HL-60 (cell line): ENCODE measurements around the gene PXDC1.

Experiments used
- DNase-seq, 2 experiments: peaks; one replicate each; pipeline ENCODE4 v3.0.0-alpha.2; 2010 to 2020; ENCODE audit warnings: low read depth in 1 of 2, low spot score in 1 of 2
- H3K27ac ChIP-seq: fragments of 250-450 bp; sonication (Bioruptor Pico); replicated peaks from 2 replicates; pipeline ENCODE4 v1.5.1; 2020; ENCODE audit warnings: mild to moderate bottlenecking, moderate library complexity
- H3K27me3 ChIP-seq: fragments of 250-450 bp; sonication (Bioruptor Pico); 2 replicates; pipeline ENCODE4 v1.5.1; 2021; ENCODE audit warnings: mild to moderate bottlenecking, moderate library complexity; ENCODE audit not compliant: insufficient read depth, poor library complexity, severe bottlenecking
- H3K4me3 ChIP-seq: replicated peaks from 2 replicates; pipeline ENCODE4 v1.5.1; 2011; ENCODE audit warnings: mild to moderate bottlenecking, control low read depth, low read length; ENCODE audit not compliant: insufficient read depth
- GABPA ChIP-seq: IDR thresholded peaks from 2 replicates; pipeline ENCODE4 v1.6.1; 2012; ENCODE audit warnings: low read depth
- POLR2AphosphoS5 ChIP-seq: IDR thresholded peaks from 2 replicates; pipeline ENCODE4 v1.6.1; 2012; ENCODE audit warnings: low read depth
- SPI1 ChIP-seq: IDR thresholded peaks from 2 replicates; pipeline ENCODE4 v1.6.1; 2012; ENCODE audit warnings: low read depth, mild to moderate bottlenecking, borderline replicate concordance
- TF ChIP-seq, protein P1 (sequence below): IDR thresholded peaks from 2 replicates; pipeline ENCODE4 v1.6.1; 2012; ENCODE audit warnings: low read depth; ENCODE audit not compliant: insufficient replicate concordance
- TF ChIP-seq, protein P2 (sequence below): IDR thresholded peaks from one replicate; pipeline ENCODE4 v1.5.1; 2011; ENCODE audit warnings: low read length, control low read depth, inconsistent platforms; ENCODE audit not compliant: insufficient read depth

The PXDC1 gene

DNA sequence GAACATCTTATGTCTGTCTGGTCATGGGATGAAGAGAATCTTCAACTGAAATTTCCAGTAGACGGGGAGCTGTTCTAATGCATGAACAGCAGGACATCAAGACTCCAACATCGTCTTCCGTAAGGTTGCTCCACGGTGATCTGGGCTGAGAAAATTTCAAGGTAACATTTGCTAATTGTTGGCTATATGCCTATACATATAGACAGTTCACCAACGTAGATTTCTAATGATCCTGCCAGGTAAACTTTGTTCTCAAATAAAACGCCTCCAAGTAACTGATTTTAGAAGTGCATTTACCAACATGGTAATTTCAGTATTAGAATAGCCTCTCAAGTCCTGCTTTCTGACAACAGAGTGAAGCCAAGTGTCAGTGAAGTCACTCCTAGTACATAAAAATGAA, 11.3 kb upstream of the PXDC1 start:
- TF ChIP-seq, protein P1, sequence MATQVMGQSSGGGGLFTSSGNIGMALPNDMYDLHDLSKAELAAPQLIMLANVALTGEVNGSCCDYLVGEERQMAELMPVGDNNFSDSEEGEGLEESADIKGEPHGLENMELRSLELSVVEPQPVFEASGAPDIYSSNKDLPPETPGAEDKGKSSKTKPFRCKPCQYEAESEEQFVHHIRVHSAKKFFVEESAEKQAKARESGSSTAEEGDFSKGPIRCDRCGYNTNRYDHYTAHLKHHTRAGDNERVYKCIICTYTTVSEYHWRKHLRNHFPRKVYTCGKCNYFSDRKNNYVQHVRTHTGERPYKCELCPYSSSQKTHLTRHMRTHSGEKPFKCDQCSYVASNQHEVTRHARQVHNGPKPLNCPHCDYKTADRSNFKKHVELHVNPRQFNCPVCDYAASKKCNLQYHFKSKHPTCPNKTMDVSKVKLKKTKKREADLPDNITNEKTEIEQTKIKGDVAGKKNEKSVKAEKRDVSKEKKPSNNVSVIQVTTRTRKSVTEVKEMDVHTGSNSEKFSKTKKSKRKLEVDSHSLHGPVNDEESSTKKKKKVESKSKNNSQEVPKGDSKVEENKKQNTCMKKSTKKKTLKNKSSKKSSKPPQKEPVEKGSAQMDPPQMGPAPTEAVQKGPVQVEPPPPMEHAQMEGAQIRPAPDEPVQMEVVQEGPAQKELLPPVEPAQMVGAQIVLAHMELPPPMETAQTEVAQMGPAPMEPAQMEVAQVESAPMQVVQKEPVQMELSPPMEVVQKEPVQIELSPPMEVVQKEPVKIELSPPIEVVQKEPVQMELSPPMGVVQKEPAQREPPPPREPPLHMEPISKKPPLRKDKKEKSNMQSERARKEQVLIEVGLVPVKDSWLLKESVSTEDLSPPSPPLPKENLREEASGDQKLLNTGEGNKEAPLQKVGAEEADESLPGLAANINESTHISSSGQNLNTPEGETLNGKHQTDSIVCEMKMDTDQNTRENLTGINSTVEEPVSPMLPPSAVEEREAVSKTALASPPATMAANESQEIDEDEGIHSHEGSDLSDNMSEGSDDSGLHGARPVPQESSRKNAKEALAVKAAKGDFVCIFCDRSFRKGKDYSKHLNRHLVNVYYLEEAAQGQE = no peak
- TF ChIP-seq POLR2AphosphoS5 = no peak
- TF ChIP-seq, protein P2, sequence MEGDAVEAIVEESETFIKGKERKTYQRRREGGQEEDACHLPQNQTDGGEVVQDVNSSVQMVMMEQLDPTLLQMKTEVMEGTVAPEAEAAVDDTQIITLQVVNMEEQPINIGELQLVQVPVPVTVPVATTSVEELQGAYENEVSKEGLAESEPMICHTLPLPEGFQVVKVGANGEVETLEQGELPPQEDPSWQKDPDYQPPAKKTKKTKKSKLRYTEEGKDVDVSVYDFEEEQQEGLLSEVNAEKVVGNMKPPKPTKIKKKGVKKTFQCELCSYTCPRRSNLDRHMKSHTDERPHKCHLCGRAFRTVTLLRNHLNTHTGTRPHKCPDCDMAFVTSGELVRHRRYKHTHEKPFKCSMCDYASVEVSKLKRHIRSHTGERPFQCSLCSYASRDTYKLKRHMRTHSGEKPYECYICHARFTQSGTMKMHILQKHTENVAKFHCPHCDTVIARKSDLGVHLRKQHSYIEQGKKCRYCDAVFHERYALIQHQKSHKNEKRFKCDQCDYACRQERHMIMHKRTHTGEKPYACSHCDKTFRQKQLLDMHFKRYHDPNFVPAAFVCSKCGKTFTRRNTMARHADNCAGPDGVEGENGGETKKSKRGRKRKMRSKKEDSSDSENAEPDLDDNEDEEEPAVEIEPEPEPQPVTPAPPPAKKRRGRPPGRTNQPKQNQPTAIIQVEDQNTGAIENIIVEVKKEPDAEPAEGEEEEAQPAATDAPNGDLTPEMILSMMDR = no peak
- TF ChIP-seq GABPA = no peak
- no peak for TF ChIP-seq SPI1

DNA sequence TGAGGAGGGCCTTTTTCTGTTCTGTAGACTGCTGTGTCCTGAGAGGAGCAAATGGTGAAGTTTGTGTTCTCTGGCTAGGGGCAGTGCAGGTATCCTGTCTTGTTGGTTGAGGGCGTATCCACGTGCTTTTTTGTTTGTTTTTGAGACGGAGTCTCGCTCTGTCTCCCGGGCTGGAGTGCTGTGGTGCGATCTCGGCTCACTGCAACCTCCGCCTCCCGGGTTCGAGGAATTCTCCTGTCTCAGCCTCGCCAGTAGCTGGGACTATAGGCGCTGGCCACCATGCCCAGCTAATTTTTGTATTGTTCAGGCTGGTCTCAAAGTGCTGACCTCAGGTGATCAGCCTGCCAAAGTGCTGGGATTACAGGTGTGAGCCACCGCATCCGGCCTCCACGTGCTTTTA, 10.8 kb upstream of the PXDC1 start:
- Histone ChIP-seq H3K27ac (no peak overlapping the region), H3K27me3 (no peaks in the 10 kb centered on the region), H3K4me3 (no peak overlapping the region)
- TF ChIP-seq, protein P1 = no peak
- TF ChIP-seq, protein P2 = no peak
- TF ChIP-seq SPI1 (no peak), GABPA (no peak), POLR2AphosphoS5 (no peak)
- DNase-seq = no peak

More for the DNA sequence above, 11.3 kb upstream of the PXDC1 start:
- H3K27ac ChIP-seq = no peak overlapping the region
- H3K27me3 ChIP-seq = no peaks in the 10 kb centered on the region
- DNase-seq = no peak
- no peak overlapping the region for H3K4me3 ChIP-seq

DNA sequence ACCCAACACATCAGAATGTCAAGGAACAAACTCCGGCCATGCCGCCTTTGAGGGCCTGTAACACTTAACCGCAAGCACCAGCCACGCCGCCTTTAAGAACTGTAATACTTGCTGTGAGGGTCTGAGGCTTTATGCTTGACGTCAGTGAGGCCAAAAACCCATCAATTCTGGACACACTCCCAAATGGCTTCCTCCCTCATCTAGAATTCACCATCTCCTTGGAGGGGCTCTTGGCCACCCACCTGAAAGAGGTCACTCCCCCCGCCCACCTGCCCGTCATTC, 10.4 kb upstream of the PXDC1 start:
- no peak for DNase-seq
- H3K4me3 ChIP-seq = no peak overlapping the region
- TF ChIP-seq GABPA = no peak
- no peak for TF ChIP-seq POLR2AphosphoS5
- no peak for TF ChIP-seq SPI1
- TF ChIP-seq, protein P2 = no peak
- TF ChIP-seq, protein P1 = no peak
- no peaks in the 10 kb centered on the region for H3K27me3 ChIP-seq
- H3K27ac ChIP-seq = no peak overlapping the region
